ELR (cell line): ENCODE measurements around the gene TMEM242.
"Not testable (repeated sequence)": the region's sequence is repeated elsewhere in the genome, so short reads cannot be mapped to it uniquely, and the experiment has no call there.

Experiments
- DNase-seq: peaks from one replicate; pipeline ENCODE4 v3.0.0-alpha.2; 2015; ENCODE audit warnings: low read depth

TMEM242 gene

DNA sequence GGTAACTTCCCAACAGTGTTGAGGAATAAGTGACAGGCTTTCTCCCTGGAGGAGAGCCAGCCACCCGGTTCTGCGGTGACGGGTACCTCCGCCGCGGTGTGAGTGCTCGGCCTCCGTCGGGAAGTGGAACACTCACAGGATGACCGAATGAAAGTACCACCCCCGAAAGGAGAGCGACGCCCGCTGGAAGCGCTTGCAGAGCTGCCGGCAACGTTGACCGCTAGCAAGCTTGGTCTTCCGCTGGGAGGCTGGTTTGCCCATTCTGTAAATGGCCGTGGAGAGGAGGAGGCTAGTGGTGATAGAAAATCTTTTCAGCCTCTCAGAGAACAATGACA, 614 bp upstream of the TMEM242 start:
- DNase-seq, result peak; percentile 90

DNA sequence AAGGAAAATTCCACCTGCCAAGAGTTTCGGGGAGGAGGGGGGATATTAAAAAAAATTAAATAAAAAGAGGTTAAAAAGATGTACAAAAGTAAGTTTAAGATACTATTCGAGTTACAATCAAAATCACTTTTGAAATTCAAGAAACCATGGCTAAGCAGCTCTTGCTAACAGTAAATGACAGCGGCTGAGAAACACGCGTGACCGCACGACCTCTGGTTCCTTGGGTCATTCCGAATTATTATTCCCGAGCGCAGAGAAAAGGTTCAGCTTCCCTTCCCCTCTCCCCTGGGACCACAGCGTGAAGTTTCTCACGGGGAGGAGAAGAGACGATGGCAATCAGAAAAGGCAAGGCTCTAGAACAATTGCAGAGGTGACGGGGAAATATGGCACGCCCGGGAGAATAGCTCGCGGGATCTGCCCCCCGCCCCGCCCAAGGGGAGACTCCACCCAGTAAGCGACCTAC, 496 bp downstream of the TMEM242 start:
- peak; percentile 90 for DNase-seq

GRCh38 chr6:157316871-157317814, 6.2 kb downstream of the TMEM242 start:
- DNase-seq, result peak; percentile 92

GRCh38 chr6:157314705-157315321, 8.5 kb downstream of the TMEM242 start:
- peak; percentile 86 for DNase-seq

- DNase-seq, result no peak
Measured at GRCh38 chr6:157313531-157314467, 9.5 kb downstream of the TMEM242 start.

- no peak for DNase-seq
Measured at GRCh38 chr6:157312757-157313156, 10.6 kb downstream of the TMEM242 start.

GRCh38 chr6:157310693-157311092, 12.6 kb downstream of the TMEM242 start:
- DNase-seq, result not testable (repeated sequence)

DNA sequence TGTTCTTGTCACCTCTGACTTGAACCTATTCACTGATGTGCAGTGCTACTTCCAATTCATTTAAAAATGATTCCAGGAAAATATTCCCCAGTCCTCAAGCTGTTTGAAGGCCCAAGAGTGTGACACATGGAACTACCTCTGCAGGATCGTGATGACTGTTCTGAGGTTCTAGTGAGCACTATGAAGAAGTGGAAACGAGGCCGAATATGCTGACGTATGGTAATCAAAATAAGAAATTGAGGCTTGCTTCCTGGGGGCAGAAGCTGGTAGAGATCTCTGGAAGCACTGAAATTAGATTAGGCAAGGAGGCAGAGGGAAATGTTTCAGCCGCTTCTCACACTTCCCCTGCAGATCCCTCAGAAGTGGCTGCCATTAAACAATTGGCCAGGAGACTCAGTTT, 15.7 kb downstream of the TMEM242 start:
- no peak for DNase-seq

GRCh38 chr6:157305670-157306653, 17.4 kb downstream of the TMEM242 start:
- DNase-seq, result peak; percentile 6

DNA sequence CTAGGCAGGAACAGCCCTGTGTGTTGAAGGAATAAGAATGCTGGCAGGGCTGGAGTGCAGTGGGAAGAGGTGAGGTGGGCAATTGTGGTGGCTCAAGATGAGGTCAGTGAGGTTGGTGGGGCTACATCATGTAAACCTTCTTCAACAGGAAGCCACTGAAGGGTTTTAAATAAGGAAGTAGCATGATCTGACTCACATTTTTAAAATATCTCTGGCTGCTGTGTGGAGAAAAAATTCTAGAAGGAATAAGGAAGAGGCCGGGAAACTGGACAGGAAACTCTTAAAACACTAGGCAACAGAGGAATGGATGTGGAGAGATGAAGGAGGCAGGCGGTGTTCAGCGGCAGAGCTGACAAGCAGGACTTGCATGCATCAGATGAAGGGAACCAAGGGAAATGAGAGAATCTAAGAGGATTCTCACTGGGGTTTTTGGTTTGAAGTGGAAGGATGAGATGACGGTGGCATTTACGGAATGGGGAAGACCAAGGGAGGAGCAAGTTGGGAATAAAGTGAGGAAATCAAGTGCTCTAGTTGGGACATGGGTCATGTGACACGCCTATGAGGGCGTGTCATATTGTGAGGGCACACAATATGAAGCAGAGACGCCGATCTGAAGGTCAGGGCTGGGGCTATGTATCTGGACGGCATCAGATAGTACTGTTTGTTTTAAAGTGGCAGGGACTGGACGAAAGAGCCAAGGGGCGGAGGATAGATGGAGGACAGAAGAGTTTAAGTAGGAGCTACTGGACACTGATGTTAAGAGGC, 18.2 kb downstream of the TMEM242 start:
- peak; percentile 77 for DNase-seq

DNA sequence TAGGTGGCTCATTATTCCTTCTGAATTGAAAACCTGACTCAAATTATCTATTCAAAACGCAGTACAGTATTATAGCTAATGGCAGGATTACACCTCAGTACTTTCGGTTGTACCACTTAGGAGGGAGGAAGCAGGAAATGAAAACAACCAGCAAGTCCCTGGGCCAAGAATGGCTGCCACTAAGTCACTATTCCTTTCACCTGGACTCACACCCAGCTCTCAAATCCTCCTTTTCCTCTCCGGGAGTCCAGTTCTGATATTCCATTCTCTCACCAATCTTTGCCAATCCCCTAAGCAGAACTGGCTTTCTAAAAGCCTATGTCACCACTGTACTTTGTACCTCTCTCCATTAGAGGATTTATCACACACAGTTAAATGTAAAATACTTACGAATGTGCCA, 20.6 kb downstream of the TMEM242 start:
- DNase-seq, result no peak

DNA sequence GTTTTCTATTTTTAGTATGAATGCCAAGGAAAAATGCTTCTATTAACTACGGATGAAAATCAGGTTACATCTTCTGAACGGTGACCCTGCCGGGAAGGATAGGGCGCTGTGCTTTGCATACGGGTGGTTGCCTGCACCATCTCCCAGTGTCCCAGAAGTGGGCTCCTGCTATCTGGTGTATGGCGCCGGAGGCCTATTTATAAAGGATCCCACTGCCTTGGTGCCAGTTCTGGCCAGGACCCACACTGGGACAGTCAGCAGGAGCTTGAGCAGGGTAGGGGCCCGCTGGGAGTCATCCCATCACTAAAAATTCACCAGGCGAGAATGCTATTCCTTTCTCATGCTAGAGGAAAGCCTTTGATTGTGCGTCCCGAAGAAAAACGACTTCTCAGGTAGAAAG, 22.9 kb downstream of the TMEM242 start:
- DNase-seq, result no peak

DNA sequence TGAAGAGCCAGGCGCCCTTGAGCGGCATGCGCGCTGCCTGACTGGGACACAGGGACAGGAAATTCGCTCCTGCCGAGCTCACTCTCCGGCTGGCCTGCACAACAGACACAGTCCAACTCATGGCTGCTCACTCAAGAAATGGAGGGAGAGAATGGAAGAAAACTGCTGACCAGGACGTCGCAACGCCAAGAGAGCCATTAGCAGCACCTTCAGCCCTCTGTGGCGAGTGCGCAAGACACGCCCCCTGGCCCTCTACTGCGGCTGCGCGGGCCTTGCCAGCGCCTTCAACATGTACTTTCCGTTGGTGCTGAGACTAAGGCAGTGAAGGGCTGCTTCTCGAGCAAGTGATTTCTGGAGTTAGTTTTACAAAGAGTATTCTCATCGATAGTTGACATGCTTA, 23.3 kb downstream of the TMEM242 start:
- DNase-seq, result no peak

GRCh38 chr6:157298216-157298724, 25.0 kb downstream of the TMEM242 start:
- no peak for DNase-seq

GRCh38 chr6:157294654-157295053, 28.7 kb downstream of the TMEM242 start:
- no peak for DNase-seq

- DNase-seq, result no peak
Measured at GRCh38 chr6:157293780-157294179, 29.5 kb downstream of the TMEM242 start.

DNA sequence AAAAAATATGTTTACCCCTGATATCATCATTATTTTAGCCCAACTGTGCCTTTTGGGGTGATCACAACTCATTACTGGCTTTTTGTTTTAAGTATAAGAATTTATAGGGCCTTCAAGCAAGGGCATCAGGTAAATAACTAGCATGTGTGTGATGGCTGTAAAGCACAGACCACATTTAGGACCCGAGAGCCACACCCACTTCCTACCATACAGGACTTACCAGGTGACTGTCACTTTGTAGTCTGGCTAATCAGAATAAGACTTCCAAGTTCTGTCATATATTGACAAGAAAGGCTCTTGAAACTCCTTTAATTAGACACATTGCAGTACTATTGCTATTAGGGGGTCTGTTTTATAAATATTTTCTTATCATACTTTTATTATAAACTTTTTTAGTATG, 31.1 kb downstream of the TMEM242 start:
- no peak for DNase-seq

- DNase-seq, result no peak
Measured at GRCh38 chr6:157291356-157291755, 32.0 kb downstream of the TMEM242 start.

DNA sequence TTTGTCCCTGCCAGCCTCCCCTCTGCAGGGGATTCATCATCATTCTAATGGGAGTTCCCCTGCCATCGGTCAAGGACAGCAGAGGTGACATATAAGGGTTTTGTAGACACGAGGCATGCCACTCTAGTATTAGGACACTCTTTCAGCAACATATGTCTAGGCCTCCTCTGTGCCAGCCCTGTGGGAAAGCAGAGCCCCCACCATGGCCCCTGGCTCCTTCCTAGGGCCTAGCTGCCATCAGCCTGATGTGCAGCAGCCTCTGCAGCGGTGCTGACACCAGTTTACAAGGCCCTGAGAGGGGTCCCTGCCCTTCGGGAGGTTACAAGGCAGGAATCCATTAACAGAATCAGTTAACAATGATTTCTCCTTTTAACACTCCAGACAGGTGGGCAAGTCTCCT, 32.5 kb downstream of the TMEM242 start:
- no peak for DNase-seq

- no peak for DNase-seq
Measured at GRCh38 chr6:157289764-157290163, 33.6 kb downstream of the TMEM242 start.
